BJ (cell line): ENCODE data around the gene SYS1. TPM values are rescaled to one million over a fixed set of nuclear protein-coding genes. Genes with fewer than 3 reads are reported as not detected.

Source experiments
- CTCF ChIA-PET: fragments of 350-600 bp; formaldehyde crosslinking; extraction: SDS; loops from one replicate; lab custom pipeline; 2021; ENCODE audit warnings: antibody characterized with exemption, inconsistent platforms; lab: Yijun Ruan, JAX
- POLR2A ChIA-PET: fragments of 300-600 bp; sonication (Branson Sonifier 250); formaldehyde crosslinking; extraction: SDS; loops from one replicate; lab custom pipeline; 2021; ENCODE audit warnings: antibody characterized with exemption; lab: Charles Lee
- DNase-seq: peaks from one replicate; pipeline ENCODE4 v3.0.0-alpha.2; 2011; ENCODE audit warnings: low read depth
- H3K27me3 ChIP-seq: 2 replicates; pipeline ENCODE4 v1.6.0; 2011; ENCODE audit warnings: low read length; ENCODE audit not compliant: control insufficient read depth, insufficient read depth
- H3K36me3 ChIP-seq: 2 replicates; pipeline ENCODE4 v1.5.1; 2011; ENCODE audit warnings: low read length; ENCODE audit not compliant: control insufficient read depth, insufficient read depth
- H3K4me3 ChIP-seq: 2 replicates; pipeline ENCODE4 v1.5.1; 2011; ENCODE audit warnings: low read depth, mild to moderate bottlenecking, control low read depth, low read length
- CTCF ChIP-seq: IDR thresholded peaks from 2 replicates; pipeline ENCODE4 v1.5.1; 2011; ENCODE audit warnings: low read depth, mild to moderate bottlenecking, control low read depth, inconsistent platforms, low read length, moderate library complexity; ENCODE audit not compliant: insufficient read depth
- polyA plus RNA-seq: library from polyadenylated mRNA; depleted of rRNA; stranded (reverse); fragments of >200 nt; gene quantifications from 2 replicates; pipeline ENCODE4 v1.2.3, GENCODE V29; 2011

The SYS1 gene
- polyA plus RNA-seq, 1 experiment: 71.4 TPM

- CTCF ChIA-PET: interaction anchor here (0.6 to 2.0 kb wide), 4 partner anchors 27 to 478 kb away, joined by 3 to 5 read pairs (median 4); partner anchors contain the start of genes SYS1 and ZSWIM1
- POLR2A ChIA-PET: no interaction called here
- Histone ChIP-seq H3K27me3 (no peaks in the 10 kb centered on the region), H3K36me3 (no peaks in the 10 kb centered on the region), H3K4me3 (no peak overlapping the region)
- no peak for TF ChIP-seq CTCF
- DNase-seq: no peak
These were observed 40.0 kb downstream of the SYS1 start for GRCh38 chr20:45402946-45403345.

- H3K27me3 ChIP-seq: no peaks in the 10 kb centered on the region
- POLR2A ChIA-PET: no interaction called here
- no peak for DNase-seq
- CTCF ChIA-PET: interaction anchor here (0.6 to 2.0 kb wide), 4 partner anchors 30 to 67 kb away, joined by 3 to 6 read pairs (median 4); partner anchors contain the start of gene SYS1
- no peak for TF ChIP-seq CTCF
- peaks cover 2% of the 10 kb centered on the region for H3K36me3 ChIP-seq
- no peak overlapping the region for H3K4me3 ChIP-seq
These were observed 41.5 kb downstream of the SYS1 start for GRCh38 chr20:45404438-45404837.

- ChIA-PET POLR2A (no interaction called here), CTCF (interaction anchor here (0.6 to 2.5 kb wide), 4 partner anchors 10 to 48 kb away, joined by 4 to 8 read pairs (median 6); partner anchors contain the start of gene PIGT)
- H3K27me3 ChIP-seq: no peaks in the 10 kb centered on the region
- TF ChIP-seq CTCF: no peak
- DNase-seq: no peak
- H3K4me3 ChIP-seq: peak overlapping the region; percentile 66
- peaks cover 5% of the 10 kb centered on the region for H3K36me3 ChIP-seq
These were observed 42.8 kb downstream of the SYS1 start for GRCh38 chr20:45405571-45406259.

- POLR2A ChIA-PET: interaction anchor here (0.6 kb wide), 1 partner anchor 30 kb away, joined by 5 read pairs; no protein-coding TSS in a partner anchor
- peak overlapping the region; percentile 66 for H3K4me3 ChIP-seq
- H3K27me3 ChIP-seq: no peaks in the 10 kb centered on the region
- no peak for DNase-seq
- H3K36me3 ChIP-seq: peaks cover 5% of the 10 kb centered on the region
- CTCF ChIA-PET: interaction anchor here (1.0 to 2.5 kb wide), 5 partner anchors 10 to 87 kb away, joined by 4 to 8 read pairs (median 4); partner anchors contain the start of gene PIGT
- TF ChIP-seq CTCF: no peak
These were observed 43.5 kb downstream of the SYS1 start for GRCh38 chr20:45406260-45407066.
